ES-I3 (cell line): ENCODE measurements around the gene MFNG.

Source experiments
- H3K36me3 ChIP-seq: 2 replicates; pipeline ENCODE4 v1.6.1; 2013; ENCODE audit warnings: mild to moderate bottlenecking, low read length, control low read depth, moderate library complexity; ENCODE audit not compliant: insufficient read depth
- H3K4me1 ChIP-seq: 2 replicates; pipeline ENCODE4 v1.6.1; 2013; ENCODE audit warnings: mild to moderate bottlenecking, control low read depth, low read length; ENCODE audit not compliant: insufficient read depth
- H3K9ac ChIP-seq: 2 replicates; pipeline ENCODE4 v1.6.1; 2013; ENCODE audit warnings: low read depth, mild to moderate bottlenecking, low read length, moderate library complexity
- H3K9me3 ChIP-seq: 2 replicates; pipeline ENCODE4 v1.6.1; 2013; ENCODE audit warnings: mild to moderate bottlenecking, low read length, moderate library complexity; ENCODE audit not compliant: control insufficient read depth, insufficient read depth

MFNG gene

DNA sequence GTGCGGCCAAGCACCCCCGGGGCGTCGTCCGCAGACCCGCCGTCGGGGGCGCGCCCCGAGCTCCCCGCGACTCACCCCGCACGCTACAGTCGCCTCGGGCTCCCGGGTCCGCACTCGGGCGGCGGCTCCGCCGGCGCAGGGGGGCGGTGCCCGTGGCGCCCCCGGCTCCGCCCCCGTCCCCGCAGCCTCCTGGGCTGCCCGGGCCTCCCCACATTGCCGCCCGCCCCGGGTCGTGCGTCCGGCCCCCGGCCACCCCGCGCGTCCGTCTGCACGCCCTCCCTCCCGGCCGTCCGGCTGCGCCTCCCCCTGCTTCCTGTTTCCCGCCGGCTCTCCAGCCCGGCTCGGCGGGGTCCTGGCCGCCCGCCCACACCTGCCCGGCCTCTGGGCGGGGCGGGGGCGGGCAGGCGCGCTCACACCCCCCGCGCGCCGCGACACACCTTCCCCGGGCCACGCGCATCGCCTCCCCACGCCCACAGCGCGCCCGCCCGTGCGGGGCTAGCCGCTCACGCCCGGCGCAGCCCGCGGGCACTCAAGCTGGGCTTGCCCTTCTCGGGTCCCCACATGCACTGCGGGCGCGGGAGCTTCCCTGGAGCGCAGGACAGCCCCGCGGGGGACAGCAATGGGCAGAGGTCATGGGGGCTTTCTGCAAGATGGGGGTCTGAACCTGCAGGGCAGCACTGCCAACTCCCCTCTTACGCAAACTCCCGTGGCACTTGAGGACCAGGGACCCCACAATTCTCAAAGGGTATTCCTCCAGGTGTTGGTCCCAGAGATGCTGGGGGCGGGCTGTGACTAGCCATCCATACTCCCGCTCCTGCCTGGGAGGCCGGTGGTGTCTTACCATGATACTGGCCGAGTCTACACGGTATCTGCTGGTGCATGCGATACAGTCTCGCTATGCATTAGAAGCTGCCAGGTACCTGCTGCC, 33.3 kb upstream of the MFNG start, which contains the start of gene CARD10:
Gene CARD10 (minus strand): TSS at position 148 of the 928 bp plus-strand sequence. CDS start 215 bp downstream, outside the sequence.
- Histone ChIP-seq H3K4me1 (no peaks in the 10 kb centered on the region; the same call in 1 of the 2 replicates), H3K9me3 (no peaks in the 10 kb centered on the region), H3K9ac (peak within 1 kb of the TSS; percentile 70), H3K36me3 (no peaks in the 10 kb centered on the region)

DNA sequence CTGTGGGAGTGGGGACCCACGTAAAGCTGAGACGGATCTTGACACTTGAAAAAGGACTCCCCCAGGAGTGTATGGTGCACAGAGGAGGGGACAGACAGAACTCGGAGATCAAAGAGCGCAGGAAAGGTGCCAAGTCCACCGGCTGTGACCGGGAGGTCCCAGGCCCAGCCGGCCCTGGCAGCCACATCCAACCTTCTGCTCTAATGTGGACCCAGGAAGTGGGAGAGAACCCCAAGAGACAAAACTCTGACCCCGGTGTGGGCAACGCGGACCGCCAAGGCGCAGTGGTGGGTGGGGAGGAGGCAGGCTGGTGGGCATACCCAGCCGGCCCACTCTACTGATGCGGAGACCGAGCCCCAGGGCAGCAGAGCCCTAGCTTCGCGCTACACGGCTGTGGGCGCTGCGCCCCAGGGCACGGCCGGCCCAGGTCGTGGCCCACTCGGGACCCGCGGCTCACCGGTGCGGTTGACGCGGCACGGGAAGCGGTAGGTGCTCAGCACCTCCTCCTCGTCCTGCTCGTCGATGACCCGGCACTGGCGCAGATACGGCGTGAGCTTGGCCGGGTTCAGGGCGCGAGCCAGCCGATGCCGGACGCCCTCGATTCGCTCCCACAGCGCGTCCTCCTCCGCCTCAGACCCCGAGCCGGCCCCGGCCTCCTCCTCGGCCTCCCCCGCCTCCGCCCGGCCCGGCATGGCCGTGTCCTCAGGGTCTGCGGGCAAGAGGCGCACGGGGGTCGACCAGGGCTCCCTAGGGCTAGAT, 32.5 kb upstream of the MFNG start:
- Histone ChIP-seq H3K9me3 (no peaks in the 10 kb centered on the region), H3K9ac (peak overlapping the region; percentile 70; the same call in 1 of the 2 replicates), H3K36me3 (no peaks in the 10 kb centered on the region), H3K4me1 (no peaks in the 10 kb centered on the region; the same call in 1 of the 2 replicates)

DNA sequence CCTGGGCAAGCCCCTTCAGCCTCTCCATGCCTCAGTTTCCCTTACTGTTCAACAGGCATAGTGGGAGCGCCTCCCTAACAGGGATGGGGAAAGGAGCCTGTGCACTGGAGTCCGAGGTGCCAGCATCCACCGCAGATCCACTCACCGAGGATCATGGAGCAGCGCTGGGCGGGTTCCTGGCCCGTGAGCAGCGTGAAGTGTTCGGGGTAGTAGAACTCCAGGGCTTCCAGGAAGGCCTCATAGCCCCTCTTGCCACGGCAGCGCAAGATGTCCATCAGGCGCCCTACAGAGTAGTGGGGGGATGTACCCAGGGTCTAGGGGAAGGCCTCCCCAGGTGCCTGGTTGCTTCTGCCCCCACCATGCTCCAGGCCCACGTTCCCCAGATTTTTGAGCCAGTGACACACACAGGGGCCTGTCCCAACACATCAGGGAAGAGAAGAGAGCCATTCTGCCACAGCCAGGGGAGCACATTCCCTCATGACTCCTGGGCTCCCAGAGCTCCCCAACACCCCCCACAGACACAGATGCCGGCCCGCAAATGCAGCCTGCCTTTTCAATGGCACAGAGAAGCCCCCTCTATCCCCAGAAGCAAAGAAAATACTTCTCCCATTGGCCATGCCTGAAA, 31.8 kb upstream of the MFNG start:
- Histone ChIP-seq H3K9me3 (no peaks in the 10 kb centered on the region), H3K36me3 (no peaks in the 10 kb centered on the region), H3K4me1 (no peaks in the 10 kb centered on the region; the same call in 1 of the 2 replicates), H3K9ac (peak overlapping the region; percentile 70; the same call in 1 of the 2 replicates)

DNA sequence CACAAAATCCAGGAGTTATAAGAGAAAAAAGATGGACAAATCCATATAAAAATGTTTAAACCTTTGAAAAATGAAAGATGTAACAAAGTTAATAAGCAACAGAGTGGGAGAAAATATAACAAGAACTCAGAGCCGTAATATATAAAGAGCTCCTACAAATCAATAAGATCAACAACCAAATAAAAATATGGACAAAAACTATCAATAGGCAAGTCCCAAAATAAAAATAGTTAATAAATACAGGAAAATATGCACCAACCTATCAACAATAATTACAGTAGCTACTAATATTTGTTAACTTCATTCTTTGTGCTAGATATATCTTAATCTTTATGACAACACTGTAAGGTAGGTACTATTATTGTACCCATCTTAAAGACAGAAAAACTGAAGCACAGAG, 30.3 kb upstream of the MFNG start:
- peaks cover 10% of the 10 kb centered on the region; the same call in 1 of the 2 replicates for H3K4me1 ChIP-seq
- H3K9me3 ChIP-seq = no peaks in the 10 kb centered on the region
- no peaks in the 10 kb centered on the region; the same call in 1 of the 2 replicates for H3K36me3 ChIP-seq
- no peak overlapping the region for H3K9ac ChIP-seq

DNA sequence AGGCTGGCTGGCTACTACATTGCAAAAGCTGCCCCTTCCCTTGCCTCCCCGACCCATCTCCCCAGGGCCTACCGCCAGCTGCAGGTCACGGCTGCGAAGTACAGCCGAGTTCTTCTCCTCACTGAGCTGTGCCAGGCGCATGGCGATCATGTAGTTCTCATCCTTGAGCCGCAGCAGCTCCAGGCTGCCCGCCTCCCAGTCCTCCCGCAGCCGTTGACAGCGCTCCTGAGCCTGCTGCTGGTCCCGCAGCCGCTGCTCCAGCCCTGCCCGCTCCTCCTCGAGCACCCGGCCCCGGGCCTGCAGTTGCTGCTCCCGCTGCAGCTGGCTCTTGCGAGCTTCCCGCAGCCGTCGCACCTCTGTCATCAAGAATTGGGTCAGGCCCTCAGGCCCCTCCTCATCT, 29.7 kb upstream of the MFNG start:
- Histone ChIP-seq H3K4me1 (peaks cover 10% of the 10 kb centered on the region; the same call in 1 of the 2 replicates), H3K36me3 (no peaks in the 10 kb centered on the region; the same call in 1 of the 2 replicates), H3K9me3 (no peaks in the 10 kb centered on the region), H3K9ac (no peak overlapping the region)

DNA sequence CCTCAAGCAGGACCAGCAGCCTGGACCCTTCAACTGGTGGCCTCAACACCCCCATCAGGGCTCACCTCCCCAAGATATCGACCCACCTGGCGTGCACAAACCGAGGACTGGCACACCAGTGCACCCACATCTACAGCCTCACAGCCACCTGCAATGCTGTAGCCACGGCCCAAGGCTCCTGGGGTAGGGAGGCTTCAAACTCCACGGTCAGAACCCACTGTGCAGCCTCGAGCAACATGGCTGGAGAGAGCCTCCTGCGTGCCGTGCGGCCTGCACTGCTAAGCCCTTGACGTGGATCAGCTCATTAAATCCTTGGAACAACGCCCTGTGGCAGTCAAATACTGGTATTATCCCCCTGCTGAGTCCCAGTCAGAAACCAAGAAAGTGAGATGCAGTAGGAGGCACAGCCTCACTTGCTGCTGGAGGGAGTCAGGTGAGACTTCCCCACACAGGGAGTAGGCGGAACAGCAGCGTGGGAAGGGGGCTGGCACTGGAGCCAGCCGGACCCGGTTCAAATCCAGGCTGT, 28.4 kb upstream of the MFNG start:
- H3K9me3 ChIP-seq = no peaks in the 10 kb centered on the region
- H3K9ac ChIP-seq = no peak overlapping the region
- peaks cover 10% of the 10 kb centered on the region; the same call in 1 of the 2 replicates for H3K4me1 ChIP-seq
- no peaks in the 10 kb centered on the region; the same call in 1 of the 2 replicates for H3K36me3 ChIP-seq

DNA sequence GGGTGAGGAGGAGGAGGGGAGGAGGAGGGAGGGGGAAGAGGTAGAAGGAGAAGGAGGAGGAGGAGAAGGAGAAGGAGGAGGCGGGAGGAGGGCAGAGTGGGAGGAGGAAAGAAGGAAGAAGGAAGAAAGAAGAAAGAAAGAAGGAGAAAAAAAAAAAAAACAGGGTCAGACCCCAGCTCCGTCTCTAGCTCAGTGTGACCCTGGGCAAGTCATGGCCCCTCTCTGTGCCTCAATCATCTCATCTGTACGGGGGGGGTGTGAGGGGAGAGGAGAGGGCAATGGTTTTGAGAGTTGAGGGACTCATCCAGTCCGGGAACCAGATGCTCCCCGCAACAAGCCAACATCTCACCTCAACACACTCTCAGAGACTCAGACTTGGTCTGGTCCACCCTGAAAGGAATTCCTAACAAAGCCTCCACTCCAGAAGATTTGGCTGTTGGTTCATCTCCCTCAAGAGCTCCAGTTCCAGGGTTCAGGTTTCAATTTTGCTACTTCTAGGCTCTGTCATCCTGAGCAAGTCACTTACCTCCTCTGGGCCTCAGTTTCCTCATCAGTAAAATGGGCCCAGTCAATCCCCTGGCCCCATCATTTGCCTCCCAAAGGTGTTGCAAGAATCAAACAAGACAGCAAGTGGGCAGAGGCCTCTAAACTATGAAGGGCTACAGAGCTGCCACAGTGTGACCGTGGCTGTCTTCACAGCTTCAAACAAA, 25.4 kb upstream of the MFNG start:
- peaks cover 14% of the 10 kb centered on the region; the same call in 1 of the 2 replicates for H3K4me1 ChIP-seq
- no peaks in the 10 kb centered on the region for H3K9me3 ChIP-seq
- H3K9ac ChIP-seq = no peak overlapping the region
- H3K36me3 ChIP-seq = peaks cover 3% of the 10 kb centered on the region; the same call in 1 of the 2 replicates

DNA sequence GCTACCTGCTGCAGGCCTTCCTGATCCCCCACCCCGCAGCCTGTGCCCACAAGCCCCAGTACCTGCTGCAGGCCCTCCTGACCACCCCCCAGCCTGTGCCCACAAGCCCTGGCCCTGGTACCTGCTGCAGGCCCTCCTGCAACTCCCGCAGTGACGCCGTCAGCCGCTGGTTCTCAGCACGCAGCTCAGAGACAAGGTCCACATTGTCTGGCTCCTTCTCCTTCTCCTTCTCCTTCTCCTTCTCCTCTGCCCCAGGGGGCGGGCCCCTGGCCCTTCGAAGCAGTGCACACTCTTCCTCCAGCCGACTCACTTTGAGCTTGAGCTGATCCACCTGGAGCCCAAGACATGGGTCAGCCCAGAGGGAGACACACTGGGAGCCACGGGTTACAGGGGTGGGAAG, 23.9 kb upstream of the MFNG start:
- H3K9me3 ChIP-seq = no peaks in the 10 kb centered on the region
- H3K4me1 ChIP-seq = peaks cover 14% of the 10 kb centered on the region; the same call in 1 of the 2 replicates
- peaks cover 3% of the 10 kb centered on the region; the same call in 1 of the 2 replicates for H3K36me3 ChIP-seq
- H3K9ac ChIP-seq = no peak overlapping the region

DNA sequence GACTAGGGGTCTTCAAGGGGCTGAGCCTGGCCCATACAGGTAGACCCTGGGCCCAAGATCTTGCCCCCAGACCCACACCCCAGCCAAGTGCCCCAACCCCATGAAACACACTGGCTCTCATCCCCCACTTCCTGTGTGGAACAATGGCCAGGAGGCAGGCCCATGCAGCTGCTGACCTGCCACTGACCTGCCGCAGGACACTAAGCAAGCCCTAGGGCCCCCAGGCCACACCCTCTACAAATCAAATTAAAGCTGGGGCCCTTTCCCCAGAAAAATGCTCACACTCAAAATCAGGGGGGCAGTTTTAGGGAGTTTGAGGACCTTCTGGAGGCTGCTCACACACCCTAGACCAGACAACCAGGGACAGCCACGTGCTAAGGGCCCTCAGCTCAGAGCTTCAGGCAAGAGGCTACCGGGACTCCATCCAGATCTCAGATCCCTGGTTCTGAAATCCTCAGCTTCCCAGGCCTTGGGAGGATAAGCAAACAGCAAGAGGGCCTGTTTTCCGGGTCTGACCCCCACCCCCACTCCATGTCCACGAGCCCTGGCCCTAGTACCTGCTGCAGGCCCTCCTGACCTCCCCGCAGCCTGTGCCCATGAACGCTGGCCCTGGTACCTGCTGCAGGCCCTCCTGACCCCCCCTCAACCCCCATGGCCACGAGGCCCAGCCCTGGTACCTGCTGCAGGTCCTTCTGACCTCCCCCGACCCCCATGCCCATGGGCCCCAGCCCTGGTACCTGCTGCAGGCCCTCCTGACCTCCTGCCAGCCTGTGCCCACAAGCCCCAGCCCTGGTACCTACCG, 23.1 kb upstream of the MFNG start:
- Histone ChIP-seq H3K9me3 (no peaks in the 10 kb centered on the region), H3K9ac (no peak overlapping the region)

DNA sequence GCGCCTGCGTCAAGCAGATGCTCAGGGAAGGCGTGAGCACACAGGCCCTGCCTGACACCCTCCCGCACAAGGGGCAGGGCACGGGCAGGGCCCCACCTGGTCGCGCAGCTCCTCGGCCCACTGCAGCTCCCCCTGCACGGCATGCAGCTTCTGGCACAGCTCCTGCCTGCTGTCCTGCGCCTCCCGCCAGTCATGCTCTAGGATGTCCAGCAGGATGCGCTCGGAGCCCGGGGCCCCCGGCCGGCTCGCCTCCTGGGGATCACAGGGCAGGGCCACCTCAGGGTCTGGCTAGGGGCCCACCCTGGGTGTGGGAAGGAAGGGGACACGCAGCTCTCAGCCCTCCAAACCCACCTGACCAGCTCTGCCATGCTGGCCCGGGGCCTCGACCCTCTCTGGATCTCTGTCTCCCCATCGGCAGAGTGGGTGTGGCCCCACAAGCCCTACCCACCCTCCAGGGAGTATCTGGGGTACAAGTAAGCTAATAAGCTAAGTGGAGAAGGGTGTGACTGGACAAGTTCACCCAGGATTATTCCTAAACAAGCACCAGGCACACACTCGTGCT, 22.3 kb upstream of the MFNG start:
- peaks cover 14% of the 10 kb centered on the region; the same call in 1 of the 2 replicates for H3K4me1 ChIP-seq
- no peaks in the 10 kb centered on the region for H3K9me3 ChIP-seq
- peaks cover 3% of the 10 kb centered on the region; the same call in 1 of the 2 replicates for H3K36me3 ChIP-seq
- no peak overlapping the region for H3K9ac ChIP-seq

More for the DNA sequence above, 23.1 kb upstream of the MFNG start:
- Histone ChIP-seq H3K4me1 (peaks cover 14% of the 10 kb centered on the region; the same call in 1 of the 2 replicates), H3K36me3 (peaks cover 3% of the 10 kb centered on the region; the same call in 1 of the 2 replicates)

DNA sequence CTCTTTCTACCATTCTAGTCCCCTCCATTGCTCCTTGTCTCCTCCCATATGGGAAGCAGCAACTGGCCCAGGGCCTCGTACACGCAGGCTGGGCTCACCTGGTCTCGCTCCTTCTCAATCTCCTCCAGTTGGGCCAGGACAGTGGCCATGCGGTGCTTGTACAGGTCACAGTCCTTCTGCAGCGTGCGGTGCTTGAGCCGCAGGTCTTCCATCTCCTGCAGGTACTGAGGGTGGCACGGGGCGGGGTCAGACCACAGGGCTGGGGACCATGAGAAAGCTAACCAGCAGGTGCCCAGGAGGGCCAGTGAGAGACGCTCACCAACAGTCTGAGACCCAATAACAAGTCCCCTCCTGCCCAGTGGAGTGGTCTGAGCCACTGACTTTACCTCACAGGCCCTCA, 21.5 kb upstream of the MFNG start:
- Histone ChIP-seq H3K9me3 (no peaks in the 10 kb centered on the region), H3K4me1 (peaks cover 14% of the 10 kb centered on the region; the same call in 1 of the 2 replicates), H3K36me3 (peaks cover 3% of the 10 kb centered on the region; the same call in 1 of the 2 replicates), H3K9ac (no peak overlapping the region)

DNA sequence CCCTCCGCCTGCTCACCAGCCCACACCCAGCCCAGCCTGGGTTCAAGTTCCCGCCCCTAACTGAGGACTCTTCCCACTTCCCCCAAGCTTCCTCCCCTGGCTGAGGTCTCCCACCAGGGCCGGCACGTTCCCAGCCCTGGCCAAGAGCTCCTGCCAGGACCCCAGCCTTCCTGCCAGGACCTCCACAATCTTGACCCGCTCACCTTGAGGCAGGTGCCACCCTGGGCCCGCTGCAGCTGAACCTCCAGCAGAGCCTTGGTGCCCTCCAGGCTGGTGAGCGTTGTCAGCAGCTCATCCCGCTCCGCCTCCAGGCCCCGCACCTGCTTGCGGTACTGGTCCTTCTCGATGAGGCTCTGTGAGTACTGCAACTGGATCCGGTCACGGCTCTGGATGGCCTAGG, 19.8 kb upstream of the MFNG start:
- Histone ChIP-seq H3K36me3 (peaks cover 3% of the 10 kb centered on the region; the same call in 1 of the 2 replicates), H3K4me1 (peaks cover 17% of the 10 kb centered on the region), H3K9ac (no peak overlapping the region), H3K9me3 (no peaks in the 10 kb centered on the region)
